HEK293 (cell line): ENCODE data around the gene FOXD3.

Experiments
- CTCF ChIP-seq: fragments of 450-650 bp; formaldehyde crosslinking; IDR thresholded peaks from 2 replicates; pipeline ENCODE4 v1.5.1; 2016; ENCODE audit warnings: missing biosample characterization, missing genetic modification characterization
- GFI1B ChIP-seq: fragments of 450-650 bp; formaldehyde crosslinking; IDR thresholded peaks from 2 replicates; pipeline ENCODE4 v1.5.1; 2016; ENCODE audit warnings: missing biosample characterization, missing genetic modification characterization
- SP2 ChIP-seq: fragments of 450-650 bp; formaldehyde crosslinking; IDR thresholded peaks from 2 replicates; pipeline ENCODE4 v1.5.1; 2016; ENCODE audit warnings: missing biosample characterization, missing genetic modification characterization
- ZNF24 ChIP-seq: fragments of 450-650 bp; formaldehyde crosslinking; IDR thresholded peaks from 2 replicates; pipeline ENCODE4 v1.5.1; 2016; ENCODE audit warnings: missing biosample characterization, missing genetic modification characterization
- ZNF274 ChIP-seq, 2 experiments: fragments of 200-500 bp in 1 of 2; fragments of 450-650 bp in 1 of 2; sonication (Bioruptor generic) in 1 of 2; formaldehyde crosslinking in 1 of 2; IDR thresholded peaks; 2 replicates each; pipeline versions ENCODE4 v1.5.1 to v1.6.1; 2014 to 2016; ENCODE audit warnings: borderline replicate concordance in 1 of 2, inconsistent platforms in 1 of 2, low read length in 1 of 2, missing biosample characterization in 1 of 2, missing genetic modification characterization in 1 of 2
- ZSCAN5A ChIP-seq: fragments of 450-650 bp; formaldehyde crosslinking; IDR thresholded peaks from 2 replicates; pipeline ENCODE4 v1.5.1; 2016; ENCODE audit warnings: missing biosample characterization, missing genetic modification characterization
- TF ChIP-seq, protein P1 (sequence below): fragments of 450-650 bp; formaldehyde crosslinking; conservative IDR thresholded peaks from 2 replicates; pipeline ENCODE4 v1.5.1; 2016; ENCODE audit warnings: low read depth, missing biosample characterization, missing genetic modification characterization
- TF ChIP-seq, protein P2 (sequence below): fragments of 450-650 bp; formaldehyde crosslinking; IDR thresholded peaks from 2 replicates; pipeline ENCODE4 v1.5.1; 2016; ENCODE audit warnings: missing biosample characterization, missing genetic modification characterization, low read depth

DNA sequence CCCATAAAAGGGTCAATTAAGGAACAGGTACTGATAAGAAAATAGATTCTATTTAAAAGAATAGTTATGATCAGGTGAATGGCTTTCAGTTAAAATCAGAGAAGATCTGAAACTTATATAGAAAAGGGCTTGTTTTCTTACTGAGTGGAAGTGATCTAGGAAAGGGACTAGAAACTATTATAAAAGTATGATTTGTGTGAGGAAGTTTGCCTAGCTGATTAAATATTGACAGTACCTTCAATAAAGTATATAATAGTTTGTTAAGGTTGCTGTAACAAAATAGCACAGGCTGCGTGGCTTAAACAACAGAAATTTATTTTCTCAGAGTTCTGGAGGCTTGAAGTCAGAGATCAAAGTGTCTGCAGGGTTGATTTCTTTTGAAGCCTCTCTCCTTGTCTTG, 39.7 kb downstream of the FOXD3 start:
- TF ChIP-seq SP2 (tag by site-specific recombination): no peak
- no peak for TF ChIP-seq ZNF24 (tag by site-specific recombination)
- TF ChIP-seq GFI1B (tag by site-specific recombination): no peak
- no peak for TF ChIP-seq ZSCAN5A (tag by site-specific recombination)
- TF ChIP-seq, protein P1, sequence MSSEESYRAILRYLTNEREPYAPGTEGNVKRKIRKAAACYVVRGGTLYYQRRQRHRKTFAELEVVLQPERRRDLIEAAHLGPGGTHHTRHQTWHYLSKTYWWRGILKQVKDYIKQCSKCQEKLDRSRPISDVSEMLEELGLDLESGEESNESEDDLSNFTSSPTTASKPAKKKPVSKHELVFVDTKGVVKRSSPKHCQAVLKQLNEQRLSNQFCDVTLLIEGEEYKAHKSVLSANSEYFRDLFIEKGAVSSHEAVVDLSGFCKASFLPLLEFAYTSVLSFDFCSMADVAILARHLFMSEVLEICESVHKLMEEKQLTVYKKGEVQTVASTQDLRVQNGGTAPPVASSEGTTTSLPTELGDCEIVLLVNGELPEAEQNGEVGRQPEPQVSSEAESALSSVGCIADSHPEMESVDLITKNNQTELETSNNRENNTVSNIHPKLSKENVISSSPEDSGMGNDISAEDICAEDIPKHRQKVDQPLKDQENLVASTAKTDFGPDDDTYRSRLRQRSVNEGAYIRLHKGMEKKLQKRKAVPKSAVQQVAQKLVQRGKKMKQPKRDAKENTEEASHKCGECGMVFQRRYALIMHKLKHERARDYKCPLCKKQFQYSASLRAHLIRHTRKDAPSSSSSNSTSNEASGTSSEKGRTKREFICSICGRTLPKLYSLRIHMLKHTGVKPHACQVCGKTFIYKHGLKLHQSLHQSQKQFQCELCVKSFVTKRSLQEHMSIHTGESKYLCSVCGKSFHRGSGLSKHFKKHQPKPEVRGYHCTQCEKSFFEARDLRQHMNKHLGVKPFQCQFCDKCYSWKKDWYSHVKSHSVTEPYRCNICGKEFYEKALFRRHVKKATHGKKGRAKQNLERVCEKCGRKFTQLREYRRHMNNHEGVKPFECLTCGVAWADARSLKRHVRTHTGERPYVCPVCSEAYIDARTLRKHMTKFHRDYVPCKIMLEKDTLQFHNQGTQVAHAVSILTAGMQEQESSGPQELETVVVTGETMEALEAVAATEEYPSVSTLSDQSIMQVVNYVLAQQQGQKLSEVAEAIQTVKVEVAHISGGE: no peak
- TF ChIP-seq, protein P2, sequence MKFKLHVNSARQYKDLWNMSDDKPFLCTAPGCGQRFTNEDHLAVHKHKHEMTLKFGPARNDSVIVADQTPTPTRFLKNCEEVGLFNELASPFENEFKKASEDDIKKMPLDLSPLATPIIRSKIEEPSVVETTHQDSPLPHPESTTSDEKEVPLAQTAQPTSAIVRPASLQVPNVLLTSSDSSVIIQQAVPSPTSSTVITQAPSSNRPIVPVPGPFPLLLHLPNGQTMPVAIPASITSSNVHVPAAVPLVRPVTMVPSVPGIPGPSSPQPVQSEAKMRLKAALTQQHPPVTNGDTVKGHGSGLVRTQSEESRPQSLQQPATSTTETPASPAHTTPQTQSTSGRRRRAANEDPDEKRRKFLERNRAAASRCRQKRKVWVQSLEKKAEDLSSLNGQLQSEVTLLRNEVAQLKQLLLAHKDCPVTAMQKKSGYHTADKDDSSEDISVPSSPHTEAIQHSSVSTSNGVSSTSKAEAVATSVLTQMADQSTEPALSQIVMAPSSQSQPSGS (tag by site-specific recombination): no peak
- TF ChIP-seq ZNF274 (IDR thresholded peaks at IDR 0.05; ENCODE audit: low read length): no peak
- TF ChIP-seq ZNF274 (tag by site-specific recombination; IDR thresholded peaks at IDR 0.05; ENCODE audit: borderline replicate concordance): no peak
- no peak for TF ChIP-seq CTCF (tag by site-specific recombination)
